Activated T-cell treated with anti-CD3 and anti-CD28 coated beads for 48 hours (primary cell): Measurements from ENCODE around the gene RNF144A.

Experiments
- DNase-seq: peaks from one replicate; pipeline ENCODE4 v3.0.0-alpha.2; 2020; ENCODE audit warnings: low read depth

The RNF144A gene

GRCh38 chr2:7044253-7045250 is 127.3 kb downstream of the RNF144A start:
- peak; percentile 47 for DNase-seq

- no peak for DNase-seq
Observed at GRCh38 chr2:7045601-7046590, 128.7 kb downstream of the RNF144A start.

- no peak for DNase-seq
Observed at GRCh38 chr2:7047661-7048060, 130.4 kb downstream of the RNF144A start.

- no peak for DNase-seq
Observed at GRCh38 chr2:7048762-7049294, 131.6 kb downstream of the RNF144A start.

- DNase-seq = no peak
Observed at GRCh38 chr2:7052404-7052803, 135.2 kb downstream of the RNF144A start.

- no peak for DNase-seq
Observed at GRCh38 chr2:7053650-7054265, 136.5 kb downstream of the RNF144A start.

- DNase-seq = no peak
Observed at GRCh38 chr2:7057865-7058400, 140.7 kb downstream of the RNF144A start.

- no peak for DNase-seq
Observed at GRCh38 chr2:7060156-7060555, 142.9 kb downstream of the RNF144A start.

- DNase-seq = no peak
Observed at GRCh38 chr2:7060631-7061449, 143.6 kb downstream of the RNF144A start.

GRCh38 chr2:7061450-7061789 is 144.2 kb downstream of the RNF144A start:
- DNase-seq = no peak

- DNase-seq = no peak
Observed at GRCh38 chr2:7061921-7062320, 144.7 kb downstream of the RNF144A start.

GRCh38 chr2:7063789-7064188 is 146.6 kb downstream of the RNF144A start:
- DNase-seq = no peak

GRCh38 chr2:7068457-7068856 is 151.2 kb downstream of the RNF144A start:
- DNase-seq = no peak

GRCh38 chr2:7070483-7070882 is 153.3 kb downstream of the RNF144A start:
- no peak for DNase-seq

- DNase-seq = no peak
Observed at GRCh38 chr2:7071154-7071553, 153.9 kb downstream of the RNF144A start.

- no peak for DNase-seq
Observed at GRCh38 chr2:7071916-7072556, 154.8 kb downstream of the RNF144A start.

GRCh38 chr2:7073901-7074300 is 156.7 kb downstream of the RNF144A start:
- DNase-seq = no peak

- DNase-seq = no peak
Observed at GRCh38 chr2:7075834-7076233, 158.6 kb downstream of the RNF144A start.

GRCh38 chr2:7077660-7078267 is 160.6 kb downstream of the RNF144A start:
- no peak for DNase-seq
